ENCODE results near the gene MCF2L. TPM values are rescaled to one million over a fixed set of nuclear protein-coding genes. Genes with fewer than 3 reads are reported as not detected.
"Not testable (repeated sequence)": the region's sequence is repeated elsewhere in the genome, so short reads cannot be mapped to it uniquely, and the experiment has no call there.

MCF2L gene
- total RNA-seq, 2 experiments from 2014 or later = 1.6 to 2.8 TPM

GRCh38 chr13:113075711-113076110 is 106.7 kb downstream of the MCF2L start:
- H3K4me1 Mint-ChIP-seq = no peaks in the 10 kb centered on the region
- ATAC-seq (no peak), DNase-seq (no peak)
- no peaks in the 10 kb centered on the region for H3K27me3 Mint-ChIP-seq
- H3K27ac Mint-ChIP-seq = no peak overlapping the region
- H3K36me3 Mint-ChIP-seq = no peaks in the 10 kb centered on the region
- CTCF ChIA-PET = no interaction called here
- H3K9me3 Mint-ChIP-seq (ENCODE audit: low read depth) = no peaks in the 10 kb centered on the region
- H3K4me3 Mint-ChIP-seq = no peak overlapping the region

DNA sequence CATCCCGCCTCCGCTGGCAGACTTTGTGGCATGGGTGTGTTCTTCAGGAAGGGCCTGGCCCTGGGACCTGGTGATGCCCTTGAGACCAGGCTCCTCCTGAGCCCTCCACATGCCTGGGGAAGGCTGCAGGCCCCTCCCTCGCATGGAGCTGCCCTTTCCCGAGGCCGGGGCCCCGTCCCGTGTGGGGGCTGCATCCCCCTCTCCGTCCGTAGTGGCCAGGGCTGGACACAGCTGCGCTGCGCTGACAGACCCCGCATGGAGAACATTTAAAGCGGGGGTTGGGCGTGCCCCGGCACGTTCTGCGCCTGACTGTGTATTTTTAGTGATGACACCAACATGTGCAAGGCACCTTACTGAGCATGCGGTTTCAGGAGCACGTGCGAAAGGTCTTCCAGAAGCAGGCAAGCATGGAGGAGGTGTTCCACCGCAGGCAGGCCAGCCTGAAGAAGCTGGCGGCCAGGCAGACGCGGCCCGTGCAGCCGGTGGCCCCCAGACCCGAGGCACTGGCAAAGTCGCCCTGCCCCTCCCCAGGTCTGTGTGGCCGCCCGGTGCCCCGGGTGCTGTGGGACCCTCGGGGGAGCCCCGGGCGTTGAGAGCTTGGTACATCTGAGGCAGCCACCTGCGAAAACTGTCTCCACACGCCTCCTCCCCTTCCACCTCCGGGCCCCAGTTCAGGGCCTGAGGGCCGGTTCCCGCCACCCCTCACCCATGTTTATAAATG is 107.8 kb downstream of the MCF2L start:
- Mint-ChIP-seq H3K9me3 (ENCODE audit: low read depth) (no peaks in the 10 kb centered on the region), H3K4me3 (no peak overlapping the region), H3K27me3 (no peaks in the 10 kb centered on the region), H3K27ac (no peak overlapping the region), H3K36me3 (no peaks in the 10 kb centered on the region), H3K4me1 (no peaks in the 10 kb centered on the region)
- CTCF ChIA-PET = no interaction called here
- no peak for DNase-seq
- ATAC-seq = no peak

DNA sequence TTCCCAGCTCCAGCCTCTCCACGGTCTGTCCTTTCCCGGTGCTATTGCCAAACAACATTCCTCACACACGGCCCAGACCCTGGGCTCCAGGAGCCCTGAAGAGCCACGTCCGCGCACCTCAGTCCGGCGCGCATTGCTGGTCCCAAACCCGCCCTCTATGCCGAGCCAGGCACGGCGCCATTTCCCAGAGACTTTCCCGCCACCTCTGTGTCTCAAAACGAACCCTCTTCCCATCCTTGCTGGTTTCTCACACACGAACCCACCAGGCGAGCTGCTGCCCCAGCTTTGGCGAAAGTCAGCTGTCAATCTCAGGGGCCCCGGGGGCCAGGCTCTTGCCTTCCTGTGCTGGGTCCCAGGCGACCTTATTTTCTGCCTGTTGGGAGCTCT is 108.5 kb downstream of the MCF2L start:
- Mint-ChIP-seq H3K36me3 (no peaks in the 10 kb centered on the region), H3K9me3 (ENCODE audit: low read depth) (no peaks in the 10 kb centered on the region), H3K4me1 (no peaks in the 10 kb centered on the region), H3K4me3 (no peak overlapping the region), H3K27me3 (no peaks in the 10 kb centered on the region), H3K27ac (no peak overlapping the region)
- ATAC-seq (no peak), DNase-seq (no peak)
- CTCF ChIA-PET = no interaction called here

- no peak overlapping the region for H3K4me3 Mint-ChIP-seq
- H3K4me1 Mint-ChIP-seq = no peaks in the 10 kb centered on the region
- no peaks in the 10 kb centered on the region for H3K27me3 Mint-ChIP-seq
- H3K27ac Mint-ChIP-seq = no peak overlapping the region
- no peaks in the 10 kb centered on the region for H3K36me3 Mint-ChIP-seq
- CTCF ChIA-PET = no interaction called here
- H3K9me3 Mint-ChIP-seq (ENCODE audit: low read depth) = no peaks in the 10 kb centered on the region
- ATAC-seq (no peak), DNase-seq (no peak)
Observed at GRCh38 chr13:113077953-113078901, 109.2 kb downstream of the MCF2L start.

GRCh38 chr13:113078902-113079780 is 110.1 kb downstream of the MCF2L start:
- no peaks in the 10 kb centered on the region for H3K9me3 Mint-ChIP-seq (ENCODE audit: low read depth)
- no peak overlapping the region for H3K27ac Mint-ChIP-seq
- H3K36me3 Mint-ChIP-seq = no peaks in the 10 kb centered on the region
- H3K4me1 Mint-ChIP-seq = no peaks in the 10 kb centered on the region
- H3K27me3 Mint-ChIP-seq = no peaks in the 10 kb centered on the region
- CTCF ChIA-PET = no interaction called here
- H3K4me3 Mint-ChIP-seq = no peak overlapping the region
- no peak for DNase-seq
- ATAC-seq = no peak

GRCh38 chr13:113079781-113080080 is 110.7 kb downstream of the MCF2L start:
- H3K4me1 Mint-ChIP-seq; CTCF ChIA-PET; H3K36me3 Mint-ChIP-seq; H3K9me3 Mint-ChIP-seq (ENCODE audit: low read depth); H3K27me3 Mint-ChIP-seq; H3K27ac Mint-ChIP-seq; H3K4me3 Mint-ChIP-seq; DNase-seq; ATAC-seq: not testable (repeated sequence)

- DNase-seq = no peak
- Mint-ChIP-seq H3K4me1 (no peaks in the 10 kb centered on the region), H3K9me3 (ENCODE audit: low read depth) (no peaks in the 10 kb centered on the region), H3K36me3 (no peaks in the 10 kb centered on the region), H3K27me3 (no peaks in the 10 kb centered on the region), H3K27ac (no peak overlapping the region), H3K4me3 (no peak overlapping the region)
- ATAC-seq = no peak
- CTCF ChIA-PET = no interaction called here
Observed at GRCh38 chr13:113080361-113080831, 111.4 kb downstream of the MCF2L start.

- no peaks in the 10 kb centered on the region for H3K27me3 Mint-ChIP-seq
- CTCF ChIA-PET = no interaction called here
- no peaks in the 10 kb centered on the region for H3K4me1 Mint-ChIP-seq
- ATAC-seq (no peak), DNase-seq (no peak)
- H3K27ac Mint-ChIP-seq = no peak overlapping the region
- no peak overlapping the region for H3K4me3 Mint-ChIP-seq
- no peaks in the 10 kb centered on the region for H3K9me3 Mint-ChIP-seq (ENCODE audit: low read depth)
- H3K36me3 Mint-ChIP-seq = no peaks in the 10 kb centered on the region
Observed at GRCh38 chr13:113080901-113081521, 112.0 kb downstream of the MCF2L start.

DNA sequence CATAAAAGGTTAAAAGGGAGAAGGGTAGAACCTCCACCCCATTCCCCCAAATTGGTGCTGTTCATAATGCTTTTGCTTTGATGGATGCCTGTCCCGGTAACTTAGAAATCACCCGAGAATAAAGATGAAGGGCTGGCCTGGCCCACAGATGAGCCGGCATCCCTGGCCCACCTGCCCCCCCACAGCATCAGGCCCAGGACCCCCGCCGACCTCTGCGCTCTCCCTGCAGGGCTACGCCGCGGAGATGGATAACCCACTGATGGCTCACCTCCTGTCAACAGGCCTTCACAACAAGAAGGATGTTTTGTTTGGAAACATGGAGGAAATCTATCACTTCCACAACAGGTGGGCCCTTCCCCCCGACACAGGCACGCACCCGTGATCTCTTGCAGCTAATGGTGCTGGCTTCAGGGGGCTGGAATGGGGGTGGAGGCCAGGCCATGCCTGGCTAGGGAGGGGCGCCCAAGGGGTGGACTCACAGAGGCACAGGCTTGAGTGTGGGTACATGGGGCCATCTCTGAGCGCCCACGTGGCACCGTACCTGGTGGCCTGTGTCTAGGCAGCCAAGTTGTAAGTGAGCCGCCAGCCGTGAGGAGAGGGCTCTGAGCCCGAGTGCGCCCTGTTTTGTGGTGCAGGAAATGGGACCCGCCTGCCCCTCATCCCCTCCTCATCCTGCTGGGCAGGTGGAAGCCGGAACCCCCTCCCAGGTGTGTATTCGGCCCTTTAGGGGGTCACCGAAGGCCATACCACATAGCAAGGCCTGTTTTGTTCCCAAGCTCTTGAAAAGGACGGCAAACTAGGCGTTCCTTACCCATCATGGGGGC is 113.4 kb downstream of the MCF2L start:
- CTCF ChIA-PET = no interaction called here
- Mint-ChIP-seq H3K27ac (no peak overlapping the region), H3K4me1 (no peaks in the 10 kb centered on the region), H3K4me3 (no peak overlapping the region), H3K36me3 (no peaks in the 10 kb centered on the region), H3K9me3 (ENCODE audit: low read depth) (no peaks in the 10 kb centered on the region), H3K27me3 (no peaks in the 10 kb centered on the region)
- ATAC-seq (no peak), DNase-seq (no peak)

- CTCF ChIA-PET = no interaction called here
Observed at GRCh38 chr13:113083022-113083373, 114.0 kb downstream of the MCF2L start.

GRCh38 chr13:113083402-113084061 is 114.5 kb downstream of the MCF2L start:
- H3K4me3 Mint-ChIP-seq = no peak overlapping the region
- no peak overlapping the region for H3K27ac Mint-ChIP-seq
- H3K27me3 Mint-ChIP-seq = no peaks in the 10 kb centered on the region
- H3K4me1 Mint-ChIP-seq = no peaks in the 10 kb centered on the region
- ATAC-seq (no peak), DNase-seq (no peak)
- CTCF ChIA-PET = no interaction called here
- H3K9me3 Mint-ChIP-seq (ENCODE audit: low read depth) = no peaks in the 10 kb centered on the region
- H3K36me3 Mint-ChIP-seq = no peaks in the 10 kb centered on the region

More at GRCh38 chr13:113083022-113083373, 114.0 kb downstream of the MCF2L start:
- DNase-seq = no peak
- H3K9me3 Mint-ChIP-seq (ENCODE audit: low read depth) = no peaks in the 10 kb centered on the region
- no peak overlapping the region for H3K27ac Mint-ChIP-seq
- no peak for ATAC-seq
- no peaks in the 10 kb centered on the region for H3K27me3 Mint-ChIP-seq
- H3K36me3 Mint-ChIP-seq = no peaks in the 10 kb centered on the region
- H3K4me1 Mint-ChIP-seq = no peaks in the 10 kb centered on the region
- no peak overlapping the region for H3K4me3 Mint-ChIP-seq
